K562 (cell line): ENCODE data around the gene BSCL2. TPM values are rescaled to one million over a fixed set of nuclear protein-coding genes. Genes with fewer than 3 reads are reported as not detected.
A peak's percentile ranks its signal among the peaks of the same experiment; 100 is the strongest.

Experiments used
- ATAC-seq: fragments of 200-7000 bp; cut with Tn5 transposase; 3 replicates; pipeline ENCODE4 v1.9.1; 2020; ENCODE audit warnings: moderate library complexity
- BruUV-seq: library from RNA; stranded (reverse); fragments of 400-500 nt; replicated peaks from 2 replicates; lab custom pipeline; 2021; lab: Mats Ljungman, UMichigan
- CTCF ChIA-PET: fragments of 300-600 bp; formaldehyde crosslinking; extraction: SDS; loops from one replicate; lab custom pipeline; 2021; ENCODE audit warnings: low intra/inter-chr PET ratio; lab: Yijun Ruan, JAX
- POLR2A ChIA-PET: fragments of 300-600, 350-650 bp; sonication (Branson Sonifier 250); formaldehyde crosslinking; extraction: SDS; loops from one replicate; lab custom pipeline; 2021; ENCODE audit warnings: antibody characterized with exemption, inconsistent platforms; lab: Yijun Ruan, JAX
- DNase-seq, 4 experiments: peaks; one replicate each; pipeline versions ENCODE4 v3.0.0 to v3.0.0-alpha.2; 2011 to 2018; ENCODE audit warnings: low spot score in 3 of 4, mixed read lengths in 3 of 4; ENCODE audit errors: extremely low read depth in 1 of 4
- FAIRE-seq: peaks from 2 replicates; lab custom pipeline; 2011; peaks lifted over from hg19 to GRCh38; lab: Jason Lieb, UNC
- H2AFZ ChIP-seq: 2 replicates; pipeline ENCODE4 v1.6.0; 2011; ENCODE audit warnings: low read depth, low read length, control low read depth, inconsistent platforms
- H3K27ac ChIP-seq: fragments of 200-600 bp; 3 replicates; pipeline ENCODE4 v1.8.0; 2011; ENCODE audit warnings: low read depth, mild to moderate bottlenecking, control low read depth, inconsistent platforms, low read length, moderate library complexity, mixed read lengths; ENCODE audit errors: extremely low read depth
- H3K27me3 ChIP-seq, 2 experiments: fragments of 300-600 bp in 1 of 2; 2 replicates in 1 of 2; 3 replicates in 1 of 2; pipeline versions ENCODE4 v1.6.0 to v1.8.0; 2011; ENCODE audit warnings: inconsistent platforms in 2 of 2, low read length in 2 of 2, mild to moderate bottlenecking in 1 of 2, mixed read lengths in 1 of 2, moderate library complexity in 1 of 2; ENCODE audit not compliant: control insufficient read depth in 2 of 2, insufficient read depth in 2 of 2
- H3K36me3 ChIP-seq: fragments of 300-600 bp; 3 replicates; pipeline ENCODE4 v1.8.0; 2011; ENCODE audit warnings: mild to moderate bottlenecking, low read length, inconsistent platforms; ENCODE audit not compliant: control insufficient read depth, insufficient read depth
- H3K4me1 ChIP-seq, 2 experiments: fragments of 200-600 bp in 1 of 2; replicated peaks in 1 of 2; 2 replicates in 1 of 2; 3 replicates in 1 of 2; pipeline versions ENCODE4 v1.5.1 to v1.8.0; 2011; ENCODE audit warnings: inconsistent platforms in 2 of 2, low read length in 2 of 2, mild to moderate bottlenecking in 1 of 2, mixed read lengths in 1 of 2, moderate library complexity in 1 of 2; ENCODE audit not compliant: control insufficient read depth in 2 of 2, insufficient read depth in 2 of 2
- H3K4me2 ChIP-seq: 2 replicates; pipeline ENCODE4 v1.6.1; 2011; ENCODE audit warnings: low read length, control low read depth, inconsistent platforms, mixed read lengths; ENCODE audit not compliant: insufficient read depth
- H3K4me3 ChIP-seq: fragments of 200-600 bp; sonication (generic), shearing (Covaris generic); 2 replicates; pipeline ENCODE4 v1.5.1; 2016; ENCODE audit warnings: control low read depth, inconsistent platforms
- H3K79me2 ChIP-seq: fragments of 200-600 bp; 3 replicates; pipeline ENCODE4 v1.8.0; 2011; ENCODE audit warnings: low read length, inconsistent platforms; ENCODE audit not compliant: control insufficient read depth, insufficient read depth
- H3K9ac ChIP-seq, 2 experiments: 2 replicates each; pipeline versions ENCODE4 v1.6.0 to v1.6.1; 2011; ENCODE audit warnings: low read depth in 2 of 2, low read length in 2 of 2, control low read depth in 1 of 2, inconsistent platforms in 1 of 2, mild to moderate bottlenecking in 1 of 2, mixed read lengths in 1 of 2; ENCODE audit not compliant: insufficient read depth in 1 of 2
- H3K9me1 ChIP-seq: one replicate; pipeline ENCODE4 v1.6.0; 2011; ENCODE audit warnings: inconsistent platforms, mild to moderate bottlenecking, low read length, moderate library complexity; ENCODE audit not compliant: control insufficient read depth, insufficient read depth
- H3K9me3 ChIP-seq: replicated peaks from 2 replicates; pipeline ENCODE4 v1.5.1; 2011; ENCODE audit warnings: low read depth, low read length, inconsistent platforms; ENCODE audit not compliant: control insufficient read depth, insufficient read depth
- H4K20me1 ChIP-seq: replicated peaks from 2 replicates; pipeline ENCODE4 v1.6.1; 2011; ENCODE audit warnings: low read length, inconsistent platforms, mixed read lengths; ENCODE audit not compliant: control insufficient read depth, insufficient read depth
- CCNT2 ChIP-seq: IDR thresholded peaks from 2 replicates; pipeline ENCODE4 v1.6.1; 2011; ENCODE audit warnings: borderline replicate concordance, low read depth, mild to moderate bottlenecking, moderate library complexity, mixed read lengths, low read length; ENCODE audit not compliant: insufficient read length; ENCODE audit errors: extremely low read depth
- EZH2 ChIP-seq: IDR thresholded peaks from 2 replicates; pipeline ENCODE4 v1.6.1; 2012; ENCODE audit warnings: low read depth, mild to moderate bottlenecking, inconsistent platforms, low read length, borderline replicate concordance
- HMBOX1 ChIP-seq: sonication (generic); IDR thresholded peaks from 2 replicates; pipeline ENCODE4 v1.6.1; 2016
- NFIX ChIP-seq: fragments of 250-450 bp; sonication (Bioruptor Pico); IDR thresholded peaks from 2 replicates; pipeline ENCODE4 v1.4.0; 2020; ENCODE audit warnings: low read depth, mild to moderate bottlenecking, moderate library complexity
- RAD21 ChIP-seq, 2 experiments: fragments of 250-450 bp in 1 of 2; fragments of 450-650 bp in 1 of 2; sonication (Bioruptor Pico) in 1 of 2; formaldehyde crosslinking in 1 of 2; IDR thresholded peaks in 1 of 2; conservative IDR thresholded peaks in 1 of 2; 2 replicates each; pipeline versions ENCODE4 v1.4.0 to v1.8.0; 2020 to 2022; ENCODE audit warnings: mild to moderate bottlenecking in 2 of 2, moderate library complexity in 1 of 2
- RBM17 ChIP-seq: fragments of 200-400 bp; formaldehyde crosslinking; IDR thresholded peaks from 2 replicates; pipeline ENCODE4 v1.6.1; 2017; ENCODE audit warnings: low read depth, mild to moderate bottlenecking, low read length, borderline replicate concordance
- RUNX1 ChIP-seq: sonication (generic); IDR thresholded peaks from 2 replicates; pipeline ENCODE4 v1.6.1; 2016; ENCODE audit warnings: antibody characterized with exemption, low read depth
- SMAD3 ChIP-seq: fragments of 450-650 bp; formaldehyde crosslinking; conservative IDR thresholded peaks from 2 replicates; pipeline ENCODE4 v1.4.0; 2020; ENCODE audit warnings: mild to moderate bottlenecking
- ZNF592 ChIP-seq: fragments of 450-650 bp; IDR thresholded peaks from 2 replicates; pipeline ENCODE4 v1.6.1; 2017; ENCODE audit warnings: antibody characterized with exemption, mild to moderate bottlenecking
- ZNF639 ChIP-seq, 2 experiments: fragments of 200-800 bp in 1 of 2; sonication (Bioruptor generic) in 1 of 2; sonication (generic) in 1 of 2; formaldehyde crosslinking in 1 of 2; IDR thresholded peaks in 1 of 2; conservative IDR thresholded peaks in 1 of 2; 2 replicates each; pipeline versions ENCODE4 v1.5.0 to v1.6.1; 2016 to 2020; ENCODE audit warnings: missing compliant biosample characterization in 1 of 2, missing genetic modification characterization in 1 of 2, missing genetic modification reagents in 1 of 2
- WGBS: fragments of 100-300 bp; shearing (Covaris generic); methylation state at CpG from one replicate; pipeline ENCODE4 v1.1.6; 2016; ENCODE audit warnings: low coverage, mixed read lengths; ENCODE audit not compliant: insufficient coverage; ENCODE audit errors: missing lambda C conversion rate; 5-methylcytosine and 5-hydroxymethylcytosine counted together
- in situ Hi-C: fragments of 300-500 bp; cut with MboI; formaldehyde crosslinking; loops from 4 replicates; pipeline ENCODE4 v1.15.0; 2018; ENCODE audit warnings: inconsistent platforms, mixed read lengths
- intact Hi-C: fragments of 100-400 bp; cut with micrococcal nuclease; formaldehyde crosslinking; loops from 2 replicates; pipeline ENCODE4 v1.14.2; 2022
- polyA plus RNA-seq, 8 experiments: library from polyadenylated mRNA; depleted of rRNA in 4 of 8; stranded (reverse) in 5 of 8; unstranded in 3 of 8; fragments of >200 nt; fragmentation: Nextera tagmentation in 2 of 8; fragmentation: Illumina TruSeq in 1 of 8; extraction: Ambion mirVana in 2 of 8; extraction: Trizol in 1 of 8; gene quantifications; 2 replicates each; pipeline versions ENCODE4 v1.2.1 to v1.2.3, GENCODE V29; 2011 to 2014; ENCODE audit warnings: inconsistent platforms in 1 of 8, missing spikeins in 1 of 8
- total RNA-seq, 7 experiments: library from RNA; depleted of rRNA in 6 of 7; stranded (reverse); fragments of >200 nt in 6 of 7; fragmentation: Illumina TruSeq in 2 of 7; extraction: Trizol in 2 of 7; gene quantifications; 2 replicates each; pipeline versions ENCODE4 v1.2.1 to v1.2.3, GENCODE V29; 2011 to 2021; ENCODE audit warnings: low replicate concordance in 1 of 7

Gene BSCL2
- total and polyA plus RNA-seq, 9 of the 15 experiments (the other 6 are each of a cell fraction or from before 2014, with no cell fraction given), result 18.9 to 51.7 (median 35.2) TPM

GRCh38 chr11:62680825-62681240, 26.4 kb downstream of the BSCL2 start (continued):
- TF ChIP-seq ZNF592, result 0 out of 2 replicates have a peak, but pooled peaks have one; percentile 53
- peak; percentile 45 to 69 for TF ChIP-seq RAD21 (CRISPR knock-in tag; conservative IDR thresholded peaks at IDR 0.05 in 1 of 2, IDR thresholded peaks at IDR 0.05 in 1 of 2)

- Histone ChIP-seq H3K36me3 (peaks cover 37% of the 10 kb centered on the region), H3K4me3 (peak within 1 kb of the TSS; percentile 81), H3K79me2 (peaks cover 39% of the 10 kb centered on the region), H3K9me3 (no peaks in the 10 kb centered on the region), H3K9me1 (no peaks in the 10 kb centered on the region), H2AFZ (peak within 1 kb of the TSS; percentile 99), H4K20me1 (no peaks in the 10 kb centered on the region), H3K4me1 (peaks cover 25 to 43% of the 10 kb centered on the region in 2 experiments; a peak in 4 of 5 replicates), H3K4me2 (peak within 1 kb of the TSS; percentile 83), H3K9ac (peak within 1 kb of the TSS; percentile 85 to 99), H3K27ac (peak within 1 kb of the TSS; percentile 80), H3K27me3 (no peaks in the 10 kb centered on the region)
- ChIA-PET POLR2A (interaction anchor here (0.6 to 2.9 kb wide), 9 partner anchors 11 to 162 kb away, joined by 3 to 27 read pairs (median 3); partner anchors contain the start of genes BSCL2, C11orf98, CSKMT and EEF1G), CTCF (no interaction called here)
- BruUV-seq, result TSS peak; percentile 54
- peak; percentile 86 to 94 (median 88) for DNase-seq
- peak; percentile 82 for FAIRE-seq
- in situ Hi-C loops (no loop called here), intact Hi-C loops (no loop called here)
- ATAC-seq, result peak; percentile 85
- 7% methylated on average over 55 of the region's 55 CpGs for WGBS
- TF ChIP-seq RBM17 (no peak), HMBOX1 (no peak), RUNX1 (no peak), CCNT2 (peak; percentile 22), ZNF639 (CRISPR knock-in tag; conservative IDR thresholded peaks at IDR 0.05 in 1 of 2, IDR thresholded peaks at IDR 0.05 in 1 of 2) (peak in 1 of 2 experiments; percentile 72; a peak in 3 of 4 replicates), NFIX (CRISPR knock-in tag) (no peak), SMAD3 (CRISPR knock-in tag) (no peak), EZH2 (no peak)
Observed at GRCh38 chr11:62678770-62679696, 28.2 kb downstream of the BSCL2 start, which contains the start of gene UBXN1. Gene UBXN1 (minus strand): TSS chr11:62679073. CDS start chr11:62678923, 150 bp downstream.
